Endothelial cell of umbilical vein (primary cell): Measurements from ENCODE around the gene PSMD9. TPM values are rescaled to one million over a fixed set of nuclear protein-coding genes. Genes with fewer than 3 reads are reported as not detected.

ENCODE experiments used
- BruUV-seq: library from RNA; stranded (reverse); fragments of 400-500 nt; replicated peaks from 2 replicates; lab custom pipeline; 2021; lab: Mats Ljungman, UMichigan
- CTCF ChIA-PET: fragments of 300-600, 350-600 bp; sonication (Branson Sonifier 250); formaldehyde crosslinking; loops from one replicate; lab custom pipeline; 2021; ENCODE audit warnings: antibody characterized with exemption, inconsistent platforms; lab: Charles Lee
- POLR2A ChIA-PET: fragments of 300-600, 350-600 bp; sonication (Branson Sonifier 250); formaldehyde crosslinking; loops from one replicate; lab custom pipeline; 2021; ENCODE audit warnings: antibody characterized with exemption, inconsistent platforms; lab: Charles Lee
- DNase-seq: peaks from one replicate; pipeline ENCODE4 v3.0.0-alpha.2; 2011; ENCODE audit warnings: low read depth, low spot score
- FAIRE-seq: peaks from 2 replicates; lab custom pipeline; 2011; peaks lifted over from hg19 to GRCh38; lab: Jason Lieb, UNC
- H2AFZ ChIP-seq: 2 replicates; pipeline ENCODE4 v1.6.0; 2012; ENCODE audit warnings: low read depth, low read length, control low read depth, inconsistent platforms
- H3K27ac ChIP-seq: 2 replicates; pipeline ENCODE4 v1.5.1; 2011; ENCODE audit warnings: low read depth, mild to moderate bottlenecking, control low read depth, low read length, moderate library complexity; ENCODE audit not compliant: insufficient read depth
- H3K27me3 ChIP-seq, 2 experiments: 2 replicates each; pipeline versions ENCODE4 v1.6.0 to v1.6.1; 2011; ENCODE audit warnings: low read length in 2 of 2, mixed read lengths in 1 of 2; ENCODE audit not compliant: control insufficient read depth in 2 of 2, insufficient read depth in 2 of 2
- H3K36me3 ChIP-seq, 2 experiments: 2 replicates in 1 of 2; 3 replicates in 1 of 2; pipeline ENCODE4 v1.5.1; 2011; ENCODE audit warnings: low read length in 2 of 2, mild to moderate bottlenecking in 1 of 2, moderate library complexity in 1 of 2; ENCODE audit not compliant: control insufficient read depth in 2 of 2, insufficient read depth in 2 of 2; ENCODE audit errors: extremely low read depth in 1 of 2
- H3K4me1 ChIP-seq: 3 replicates; pipeline ENCODE4 v1.5.1; 2011; ENCODE audit warnings: mild to moderate bottlenecking, low read length; ENCODE audit not compliant: control insufficient read depth, insufficient read depth; ENCODE audit errors: extremely low read depth
- H3K4me2 ChIP-seq: 2 replicates; pipeline ENCODE4 v1.6.1; 2011; ENCODE audit warnings: low read length, control low read depth, mixed read lengths; ENCODE audit not compliant: insufficient read depth
- H3K4me3 ChIP-seq, 3 experiments: fragments of 200-600 bp in 1 of 3; sonication (generic), shearing (Covaris generic) in 1 of 3; replicated peaks in 1 of 3; 2 replicates each; pipeline ENCODE4 v1.5.1; 2011 to 2016; ENCODE audit warnings: control low read depth in 3 of 3, low read length in 3 of 3, mild to moderate bottlenecking in 2 of 3, inconsistent platforms in 1 of 3, low read depth in 1 of 3, moderate library complexity in 1 of 3; ENCODE audit not compliant: insufficient read depth in 1 of 3
- H3K79me2 ChIP-seq: 2 replicates; pipeline ENCODE4 v1.6.0; 2012; ENCODE audit warnings: low read length, inconsistent platforms; ENCODE audit not compliant: control insufficient read depth, insufficient read depth
- H3K9ac ChIP-seq: replicated peaks from 2 replicates; pipeline ENCODE3; 2011; ENCODE audit warnings: low read length, control low read depth; ENCODE audit not compliant: insufficient read depth; ENCODE audit errors: extremely low read depth
- H3K9me1 ChIP-seq: replicated peaks from 3 replicates; pipeline ENCODE4 v1.6.0; 2011; ENCODE audit warnings: mild to moderate bottlenecking, low read length; ENCODE audit not compliant: control insufficient read depth, insufficient read depth; ENCODE audit errors: extremely low read depth
- H3K9me3 ChIP-seq: replicated peaks from 2 replicates; pipeline ENCODE4 v1.5.1; 2012; ENCODE audit warnings: low read length, inconsistent platforms; ENCODE audit not compliant: control insufficient read depth, insufficient read depth
- H4K20me1 ChIP-seq: replicated peaks from 2 replicates; pipeline ENCODE3; 2011; ENCODE audit warnings: mild to moderate bottlenecking, low read length; ENCODE audit not compliant: control insufficient read depth, insufficient read depth; ENCODE audit errors: extremely low read depth
- CTCF ChIP-seq, 2 donors: IDR thresholded peaks; 1 replicate in 1 of 2; 2 replicates in 1 of 2; pipeline ENCODE4 v1.5.1; 2011; ENCODE audit warnings: low read length in 2 of 2, mild to moderate bottlenecking in 2 of 2, moderate library complexity in 2 of 2, control low read depth in 1 of 2, inconsistent platforms in 1 of 2, low read depth in 1 of 2; ENCODE audit not compliant: insufficient read depth in 1 of 2; ENCODE audit errors: extremely low read depth in 1 of 2
- EZH2 ChIP-seq: IDR thresholded peaks from 2 replicates; pipeline ENCODE4 v1.6.1; 2012; ENCODE audit warnings: borderline replicate concordance, low read depth, mild to moderate bottlenecking, moderate library complexity, low read length, inconsistent platforms; ENCODE audit not compliant: severe bottlenecking
- GATA2 ChIP-seq: IDR thresholded peaks from 2 replicates; pipeline ENCODE4 v1.7.0; 2011; ENCODE audit warnings: low read depth, mild to moderate bottlenecking, moderate library complexity, mixed read lengths, low read length; ENCODE audit not compliant: insufficient read length, insufficient read depth
- JUN ChIP-seq: IDR thresholded peaks from 2 replicates; pipeline ENCODE4 v1.6.1; 2011; ENCODE audit warnings: borderline replicate concordance, low read depth; ENCODE audit not compliant: insufficient read length, insufficient read depth
- MAX ChIP-seq: IDR thresholded peaks from 2 replicates; pipeline ENCODE4 v1.6.1; 2011; ENCODE audit not compliant: insufficient read depth, insufficient read length
- MYC ChIP-seq: IDR thresholded peaks from one replicate; pipeline ENCODE4 v1.6.1; 2011; ENCODE audit warnings: mild to moderate bottlenecking, low read depth, low read length
- POLR2A ChIP-seq: IDR thresholded peaks from 2 replicates; pipeline ENCODE4 v1.6.1; 2012; ENCODE audit warnings: low read depth, mild to moderate bottlenecking, control low read depth, low read length
- POLR2AphosphoS5 ChIP-seq: IDR thresholded peaks from 2 replicates; pipeline ENCODE4 v1.6.1; 2012; ENCODE audit warnings: low read depth, mild to moderate bottlenecking, control low read depth, low read length, moderate library complexity; ENCODE audit not compliant: insufficient read depth
- dilution Hi-C: fragments of 300-500 bp; cut with MboI; formaldehyde crosslinking; loops from one replicate; pipeline ENCODE4 v1.15.0; 2019; ENCODE audit warnings: low sequenced_read_pairs; ENCODE audit not compliant: extremely low pct_ligation_motif_present
- intact Hi-C: fragments of 100-400 bp; cut with micrococcal nuclease; formaldehyde crosslinking; loops from one replicate; pipeline ENCODE4 v1.10.0; 2022
- polyA plus RNA-seq, 4 experiments: library from polyadenylated mRNA; depleted of rRNA in 3 of 4; stranded (reverse) in 3 of 4; unstranded in 1 of 4; fragments of >200 nt; gene quantifications; 2 replicates each; pipeline versions ENCODE4 v1.2.1 to v1.2.3, GENCODE V29; 2011 to 2012; ENCODE audit warnings: missing spikeins in 1 of 4
- total RNA-seq: library from RNA; stranded (reverse); gene quantifications from 2 replicates; pipeline ENCODE4 v1.2.3, GENCODE V29; 2021

Gene PSMD9
- total and polyA plus RNA-seq, 2 donors (not counting 3 experiments of a cell fraction or from before 2014, with no cell fraction given): 69.2 to 118 TPM

GRCh38 chr12:121949648-121950397 is 61.2 kb downstream of the PSMD9 start:
- Histone ChIP-seq H3K79me2 (no peaks in the 10 kb centered on the region), H4K20me1 (no peaks in the 10 kb centered on the region), H2AFZ (no peak overlapping the region), H3K27me3 (no peaks in the 10 kb centered on the region), H3K4me2 (no peak overlapping the region), H3K27ac (peak overlapping the region; percentile 11), H3K9me1 (no peaks in the 10 kb centered on the region), H3K9ac (no peak overlapping the region), H3K4me3 (no peak overlapping the region), H3K36me3 (no peaks in the 10 kb centered on the region), H3K4me1 (no peaks in the 10 kb centered on the region), H3K9me3 (no peaks in the 10 kb centered on the region)
- dilution Hi-C loops: no loop called here
- BruUV-seq: no TSS peak
- ChIA-PET POLR2A (no interaction called here), CTCF (interaction anchor here (1.3 kb wide), 1 partner anchor 31 kb away, joined by 4 read pairs; the partner anchor contains the start of gene CFAP251)
- intact Hi-C loops: no loop called here
- no peak for DNase-seq
- TF ChIP-seq CTCF (IDR thresholded peaks at IDR 0.05; ENCODE audit: extremely low read depth in 1 of 2, insufficient read depth in 1 of 2, low read depth in 1 of 2, low read length in 2 of 2): no peak
- TF ChIP-seq MYC: no peak
- TF ChIP-seq POLR2A: no peak
- TF ChIP-seq MAX: no peak
- TF ChIP-seq POLR2AphosphoS5: no peak
- no peak for TF ChIP-seq EZH2
- no peak for TF ChIP-seq JUN
- no peak for TF ChIP-seq GATA2
- no peak for FAIRE-seq
